Right atrium auricular region (tissue), 2 donors: ENCODE data around the gene ZNF597. TPM values are rescaled to one million over a fixed set of nuclear protein-coding genes. Genes with fewer than 3 reads are reported as not detected.
A peak's percentile ranks its signal among the peaks of the same experiment; 100 is the strongest.

ENCODE experiments used
- DNase-seq: peaks from one replicate; pipeline ENCODE4 v3.0.0-alpha.2; 2019; ENCODE audit warnings: low spot score
- H3K27ac ChIP-seq, 2 donors: fragments of 200-600 bp; sonication (generic); 1 replicate in 1 of 2; 2 replicates in 1 of 2; pipeline ENCODE4 v1.5.1; 2016 to 2019
- H3K27me3 ChIP-seq, 2 donors: fragments of 200-600 bp; sonication (generic); one replicate each; pipeline versions ENCODE4 v1.5.1 to v1.6.0; 2017 to 2019
- H3K36me3 ChIP-seq: fragments of 200-600 bp; sonication (generic); one replicate; pipeline ENCODE4 v1.5.1; 2016
- H3K4me1 ChIP-seq, 2 donors: fragments of 200-600 bp; sonication (generic); one replicate each; pipeline versions ENCODE4 v1.5.1 to v1.6.0; 2017 to 2019
- H3K4me3 ChIP-seq, 2 donors: fragments of 200-600 bp; sonication (generic); 1 replicate in 1 of 2; 2 replicates in 1 of 2; pipeline ENCODE4 v1.5.1; 2017 to 2019; ENCODE audit warnings: mild to moderate bottlenecking in 1 of 2, moderate library complexity in 1 of 2
- H3K9me3 ChIP-seq, 2 donors: fragments of 200-600 bp; sonication (generic); one replicate each; pipeline ENCODE4 v1.5.1; 2019
- total RNA-seq, 2 donors: library from RNA; depleted of rRNA; stranded (reverse); fragments of >200 nt; gene quantifications; one replicate each; pipeline ENCODE4 v1.1.0, GENCODE V29; 2016
- TF ChIP-seq, protein P1 (sequence below), 2 donors: fragments of 200-600 bp; sonication (generic); IDR thresholded peaks; one replicate each; pipeline ENCODE4 v1.5.1; 2019; ENCODE audit warnings: antibody characterized with exemption in 2 of 2

The ZNF597 gene
- total RNA-seq, 2 donors from 2014 or later, result 1.3 to 2.2 TPM

DNA sequence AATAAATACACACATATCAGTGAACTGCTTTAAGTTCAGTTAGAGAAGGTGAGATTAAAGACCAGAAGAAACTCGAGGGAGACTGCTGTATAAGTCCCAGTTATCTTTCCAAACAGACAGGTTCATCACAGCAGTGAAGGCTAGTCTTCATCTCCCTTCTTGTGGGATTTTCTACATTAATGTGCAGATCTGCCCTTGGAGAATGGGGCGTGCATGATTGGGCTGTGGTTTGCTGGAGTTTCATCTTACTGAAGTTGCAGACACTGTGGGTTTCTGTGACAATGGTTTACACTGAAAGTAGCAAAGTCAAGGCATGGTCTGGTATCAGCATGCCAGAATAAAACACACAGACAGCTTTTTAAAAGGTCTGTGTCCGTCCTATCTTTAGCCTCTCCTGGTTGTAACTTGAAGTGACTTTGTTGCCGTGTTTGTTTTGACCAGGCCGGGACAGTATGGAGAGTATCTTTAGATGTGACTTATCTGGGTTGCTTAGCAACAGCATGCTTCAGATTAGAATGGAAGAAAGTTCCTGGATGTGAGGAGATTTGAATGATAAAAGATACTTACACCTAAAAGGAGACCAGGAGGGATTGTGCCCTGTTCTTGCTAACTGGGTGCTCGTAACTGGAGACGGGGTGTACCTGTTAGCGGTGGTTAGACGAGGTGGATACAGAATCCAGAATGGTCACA, 16.2 kb upstream of the ZNF597 start:
- H3K9me3 ChIP-seq, result no peaks in the 10 kb centered on the region
- TF ChIP-seq, protein P1, sequence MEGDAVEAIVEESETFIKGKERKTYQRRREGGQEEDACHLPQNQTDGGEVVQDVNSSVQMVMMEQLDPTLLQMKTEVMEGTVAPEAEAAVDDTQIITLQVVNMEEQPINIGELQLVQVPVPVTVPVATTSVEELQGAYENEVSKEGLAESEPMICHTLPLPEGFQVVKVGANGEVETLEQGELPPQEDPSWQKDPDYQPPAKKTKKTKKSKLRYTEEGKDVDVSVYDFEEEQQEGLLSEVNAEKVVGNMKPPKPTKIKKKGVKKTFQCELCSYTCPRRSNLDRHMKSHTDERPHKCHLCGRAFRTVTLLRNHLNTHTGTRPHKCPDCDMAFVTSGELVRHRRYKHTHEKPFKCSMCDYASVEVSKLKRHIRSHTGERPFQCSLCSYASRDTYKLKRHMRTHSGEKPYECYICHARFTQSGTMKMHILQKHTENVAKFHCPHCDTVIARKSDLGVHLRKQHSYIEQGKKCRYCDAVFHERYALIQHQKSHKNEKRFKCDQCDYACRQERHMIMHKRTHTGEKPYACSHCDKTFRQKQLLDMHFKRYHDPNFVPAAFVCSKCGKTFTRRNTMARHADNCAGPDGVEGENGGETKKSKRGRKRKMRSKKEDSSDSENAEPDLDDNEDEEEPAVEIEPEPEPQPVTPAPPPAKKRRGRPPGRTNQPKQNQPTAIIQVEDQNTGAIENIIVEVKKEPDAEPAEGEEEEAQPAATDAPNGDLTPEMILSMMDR (IDR thresholded peaks at IDR 0.05), result no peak
- DNase-seq, result no peak
- peak overlapping the region; percentile 97 to 99 for H3K27ac ChIP-seq
- H3K27me3 ChIP-seq, result no peaks in the 10 kb centered on the region
- peaks cover 0 to 80% of the 10 kb centered on the region in 2 donors for H3K4me1 ChIP-seq
- no peaks in the 10 kb centered on the region for H3K36me3 ChIP-seq
- H3K4me3 ChIP-seq, result peak overlapping the region in 1 of 2 donors; percentile 84

DNA sequence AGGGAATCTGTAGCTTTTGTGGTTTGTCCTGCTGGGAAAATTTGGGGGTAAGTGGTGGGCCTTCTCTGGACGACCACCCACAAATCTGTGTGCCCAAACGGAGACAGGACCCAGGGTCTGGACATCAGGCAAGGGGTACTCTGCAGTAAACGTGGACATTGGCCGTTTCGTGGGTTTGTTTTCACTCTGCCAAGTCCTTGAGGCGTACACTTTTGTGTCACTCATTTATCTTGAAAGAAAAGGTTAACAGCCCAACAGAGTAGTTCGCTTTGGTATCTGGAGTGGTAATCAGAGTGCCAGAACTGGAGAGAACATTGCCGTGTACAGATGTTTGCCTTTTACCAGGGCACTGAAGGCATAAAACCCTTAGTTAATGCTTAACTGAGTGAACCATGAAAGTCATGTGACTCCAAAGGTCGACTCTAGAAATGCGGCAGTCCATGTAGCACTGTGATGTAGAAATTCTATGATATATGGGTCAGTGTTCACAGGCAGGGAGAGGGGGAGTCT, 15.6 kb upstream of the ZNF597 start:
- TF ChIP-seq, protein P1 (IDR thresholded peaks at IDR 0.05), result no peak
- Histone ChIP-seq H3K36me3 (no peaks in the 10 kb centered on the region), H3K27ac (peak overlapping the region; percentile 97 to 99), H3K27me3 (no peaks in the 10 kb centered on the region), H3K4me3 (peak overlapping the region; percentile 84 to 90), H3K4me1 (peaks cover 0 to 75% of the 10 kb centered on the region in 2 donors), H3K9me3 (no peaks in the 10 kb centered on the region)
- no peak for DNase-seq

DNA sequence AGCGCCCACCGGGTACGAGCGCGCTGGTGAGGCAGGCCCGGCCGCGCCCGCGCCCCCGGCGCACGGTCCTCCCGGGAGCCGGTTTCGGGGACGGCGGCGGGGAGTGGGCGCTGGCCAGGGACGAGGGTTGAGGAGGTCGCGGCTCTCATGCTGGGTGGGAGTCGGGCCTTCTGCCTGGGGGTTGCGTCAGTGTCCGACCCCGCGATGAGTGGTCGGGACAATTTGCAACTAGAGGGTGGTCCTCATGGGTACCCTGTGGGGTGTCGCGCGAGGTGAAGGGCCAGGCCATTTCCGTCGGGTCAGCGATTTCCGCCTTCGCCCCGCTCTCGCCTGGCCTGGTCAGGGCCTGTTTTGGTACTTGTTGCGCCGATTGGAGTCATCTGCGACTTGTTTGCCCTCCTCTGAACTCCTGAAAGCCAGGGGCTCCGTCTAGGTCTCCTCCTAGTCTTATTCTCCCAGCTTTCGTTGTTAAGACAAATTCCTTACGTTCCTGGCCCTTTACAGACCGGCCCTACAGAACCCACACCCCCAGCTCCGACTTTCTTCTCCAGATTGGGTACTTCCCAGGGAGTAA, 15.1 kb upstream of the ZNF597 start:
- Histone ChIP-seq H3K27me3 (no peaks in the 10 kb centered on the region), H3K4me1 (peaks cover 0 to 73% of the 10 kb centered on the region in 2 donors), H3K9me3 (no peaks in the 10 kb centered on the region), H3K4me3 (peak overlapping the region; percentile 84 to 90), H3K36me3 (no peaks in the 10 kb centered on the region), H3K27ac (peak overlapping the region; percentile 97 to 99)
- DNase-seq, result no peak
- TF ChIP-seq, protein P1 (IDR thresholded peaks at IDR 0.05), result no peak

DNA sequence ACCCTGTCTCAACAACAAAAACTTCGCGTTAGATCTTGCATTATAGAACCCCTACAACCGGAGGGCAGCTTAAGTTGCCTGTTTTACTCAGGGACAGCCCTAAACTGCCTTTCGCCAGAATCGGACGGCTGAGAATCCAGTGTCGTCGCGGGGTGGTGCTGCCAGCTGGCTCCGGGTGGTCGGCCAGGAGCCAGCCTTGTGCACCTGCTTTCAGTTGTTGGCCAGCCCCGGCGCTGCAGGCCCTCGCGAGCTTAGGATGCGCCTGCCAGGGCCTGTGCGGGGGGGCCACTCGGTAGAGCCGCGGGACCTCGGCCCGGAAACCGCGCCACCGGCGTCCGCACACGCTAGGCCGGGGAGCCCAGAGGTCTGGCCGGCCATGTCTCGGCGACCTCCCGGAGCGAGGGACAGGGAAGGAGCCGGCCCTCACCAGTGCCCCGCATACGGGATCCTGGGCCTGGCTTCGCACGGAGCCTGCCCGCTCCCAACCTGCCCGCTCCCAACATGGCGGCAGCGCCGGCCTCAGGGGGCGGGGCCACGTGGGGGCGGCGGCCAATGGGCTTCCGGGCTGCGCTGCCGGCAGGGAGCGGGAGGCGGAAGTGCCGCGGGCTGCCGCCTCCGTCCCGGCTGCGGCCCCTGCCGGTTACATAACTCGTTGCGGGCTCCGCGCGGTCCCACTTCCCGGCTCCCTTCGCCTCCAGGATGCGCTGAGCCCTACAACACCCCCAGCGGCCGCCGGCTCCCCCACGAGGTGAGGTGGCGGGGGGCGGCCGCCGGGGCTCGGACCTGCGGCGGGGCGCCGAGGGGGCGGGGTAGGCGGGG, 14.3 kb upstream of the ZNF597 start:
- Histone ChIP-seq H3K4me3 (peak overlapping the region; percentile 84 to 90), H3K27me3 (no peaks in the 10 kb centered on the region), H3K4me1 (peaks cover 0 to 67% of the 10 kb centered on the region in 2 donors), H3K27ac (peak overlapping the region; percentile 97 to 99), H3K9me3 (no peaks in the 10 kb centered on the region), H3K36me3 (no peaks in the 10 kb centered on the region)
- TF ChIP-seq, protein P1 (IDR thresholded peaks at IDR 0.05), result peak in 1 of 2 donors; percentile 70
- peak; percentile 80 for DNase-seq

DNA sequence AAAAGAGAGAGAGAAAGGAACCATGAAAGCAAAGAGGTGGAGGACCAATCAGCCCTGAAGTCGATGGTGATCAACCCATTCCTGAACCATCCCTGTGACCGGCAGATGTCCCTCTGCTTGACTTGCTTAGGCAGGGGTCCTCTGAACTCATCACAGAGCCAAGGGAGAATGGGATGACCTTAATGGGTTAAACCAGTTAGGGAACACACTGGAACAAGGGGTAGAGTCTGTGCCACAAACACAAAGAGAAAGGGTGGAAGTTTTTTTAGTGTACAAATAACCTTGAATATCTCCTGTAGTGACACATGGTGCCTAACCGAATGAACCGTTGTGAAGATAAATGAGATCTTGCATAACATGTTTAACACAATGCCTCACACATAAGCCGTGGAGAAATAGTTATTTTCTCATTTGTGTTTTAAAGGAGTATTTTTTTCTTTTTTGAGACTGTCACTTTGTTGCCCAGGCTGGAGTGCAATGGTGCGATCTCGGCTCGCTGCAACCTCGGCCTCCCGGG, 11.4 kb upstream of the ZNF597 start:
- TF ChIP-seq, protein P1 (IDR thresholded peaks at IDR 0.05), result no peak
- DNase-seq, result no peak
- H3K9me3 ChIP-seq, result no peaks in the 10 kb centered on the region
- no peaks in the 10 kb centered on the region for H3K27me3 ChIP-seq
- H3K4me3 ChIP-seq, result no peak overlapping the region
- peaks cover 0 to 38% of the 10 kb centered on the region in 2 donors for H3K4me1 ChIP-seq
- peak overlapping the region in 1 of 2 donors; percentile 97 for H3K27ac ChIP-seq
- no peaks in the 10 kb centered on the region for H3K36me3 ChIP-seq
